ENCODE data around the gene ATP6V0C.

GRCh38 chr16:2480948-2481347 is 32.8 kb upstream of the ATP6V0C start:
- TF ChIP-seq, protein P1, sequence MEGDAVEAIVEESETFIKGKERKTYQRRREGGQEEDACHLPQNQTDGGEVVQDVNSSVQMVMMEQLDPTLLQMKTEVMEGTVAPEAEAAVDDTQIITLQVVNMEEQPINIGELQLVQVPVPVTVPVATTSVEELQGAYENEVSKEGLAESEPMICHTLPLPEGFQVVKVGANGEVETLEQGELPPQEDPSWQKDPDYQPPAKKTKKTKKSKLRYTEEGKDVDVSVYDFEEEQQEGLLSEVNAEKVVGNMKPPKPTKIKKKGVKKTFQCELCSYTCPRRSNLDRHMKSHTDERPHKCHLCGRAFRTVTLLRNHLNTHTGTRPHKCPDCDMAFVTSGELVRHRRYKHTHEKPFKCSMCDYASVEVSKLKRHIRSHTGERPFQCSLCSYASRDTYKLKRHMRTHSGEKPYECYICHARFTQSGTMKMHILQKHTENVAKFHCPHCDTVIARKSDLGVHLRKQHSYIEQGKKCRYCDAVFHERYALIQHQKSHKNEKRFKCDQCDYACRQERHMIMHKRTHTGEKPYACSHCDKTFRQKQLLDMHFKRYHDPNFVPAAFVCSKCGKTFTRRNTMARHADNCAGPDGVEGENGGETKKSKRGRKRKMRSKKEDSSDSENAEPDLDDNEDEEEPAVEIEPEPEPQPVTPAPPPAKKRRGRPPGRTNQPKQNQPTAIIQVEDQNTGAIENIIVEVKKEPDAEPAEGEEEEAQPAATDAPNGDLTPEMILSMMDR (IDR thresholded peaks at IDR 0.05; ENCODE audit: low read length): no peak
- TF ChIP-seq EZH2 (IDR thresholded peaks at IDR 0.05; ENCODE audit: borderline replicate concordance, low read length): no peak

Data from OCI-LY1 (cell line).